ENCODE results near the gene KCND2. TPM values are rescaled to one million over a fixed set of nuclear protein-coding genes. Genes with fewer than 3 reads are reported as not detected.

The KCND2 gene
- polyA plus RNA-seq, 3 donors, result not detected

DNA sequence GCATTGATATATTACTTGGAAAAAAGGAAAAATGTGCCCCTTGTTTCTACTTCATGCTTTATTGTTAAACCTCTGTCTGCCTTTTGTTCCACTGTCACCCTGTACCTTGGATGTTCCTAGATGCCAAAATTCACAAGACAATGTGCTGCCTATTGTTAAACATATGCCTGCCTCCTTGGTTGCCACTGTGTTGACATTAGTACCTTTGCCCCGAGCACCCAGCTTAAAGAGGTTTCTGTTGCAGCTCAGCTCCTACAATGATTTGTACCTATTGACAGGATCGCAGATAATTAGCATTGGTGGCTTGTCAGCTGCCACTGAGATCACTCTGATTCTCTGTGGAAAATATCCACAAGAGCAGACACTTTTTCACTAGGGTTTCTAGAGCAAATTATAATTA is 188.0 kb downstream of the KCND2 start:
- Histone ChIP-seq H4K20me1 (ENCODE audit: insufficient read depth, low read length) (no peaks in the 10 kb centered on the region), H2AFZ (ENCODE audit: insufficient read depth, low read depth, low read length, poor library complexity, severe bottlenecking) (no peak overlapping the region), H3K4me3 (replicated peaks in 1 of 3; ENCODE audit: low read depth in 2 of 3, low read length in 3 of 3) (no peak overlapping the region), H3K4me1 (ENCODE audit: control insufficient read depth in 1 of 2, insufficient read depth in 2 of 2, low read length in 2 of 2) (no peaks in the 10 kb centered on the region), H3K9ac (ENCODE audit: insufficient read depth, low read length, poor library complexity, severe bottlenecking) (no peak overlapping the region), H3K36me3 (replicated peaks in 1 of 2; ENCODE audit: control insufficient read depth in 1 of 2, insufficient read depth in 2 of 2, low read length in 2 of 2) (no peaks in the 10 kb centered on the region), H3K79me2 (ENCODE audit: insufficient read depth, low read length) (no peaks in the 10 kb centered on the region), H3K27me3 (ENCODE audit: control insufficient read depth in 2 of 2, insufficient read depth in 2 of 2, low read length in 2 of 2) (no peaks in the 10 kb centered on the region), H3K27ac (ENCODE audit: low read depth in 1 of 2, low read length in 2 of 2) (no peak overlapping the region), H3K9me3 (replicated peaks in 1 of 2; ENCODE audit: control insufficient read depth in 1 of 2, insufficient read depth in 1 of 2, low read length in 2 of 2) (peaks cover 5 to 6% of the 10 kb centered on the region in 2 donors), H3K4me2 (replicated peaks; ENCODE audit: extremely low read depth, low read length, poor library complexity, severe bottlenecking) (no peak overlapping the region)
- Mint-ChIP-seq H3K27ac (no peak overlapping the region), H3K27me3 (ENCODE audit: low read depth in 3 of 3) (peaks cover 0 to 2% (median 0%) of the 10 kb centered on the region in 3 donors), H3K4me1 (no peaks in the 10 kb centered on the region), H3K4me3 (no peak overlapping the region), H3K9me3 (peaks cover 0 to 12% (median 3%) of the 10 kb centered on the region in 7 donors), H3K36me3 (no peaks in the 10 kb centered on the region)
- no peak for DNase-seq
- TF ChIP-seq, protein P1, sequence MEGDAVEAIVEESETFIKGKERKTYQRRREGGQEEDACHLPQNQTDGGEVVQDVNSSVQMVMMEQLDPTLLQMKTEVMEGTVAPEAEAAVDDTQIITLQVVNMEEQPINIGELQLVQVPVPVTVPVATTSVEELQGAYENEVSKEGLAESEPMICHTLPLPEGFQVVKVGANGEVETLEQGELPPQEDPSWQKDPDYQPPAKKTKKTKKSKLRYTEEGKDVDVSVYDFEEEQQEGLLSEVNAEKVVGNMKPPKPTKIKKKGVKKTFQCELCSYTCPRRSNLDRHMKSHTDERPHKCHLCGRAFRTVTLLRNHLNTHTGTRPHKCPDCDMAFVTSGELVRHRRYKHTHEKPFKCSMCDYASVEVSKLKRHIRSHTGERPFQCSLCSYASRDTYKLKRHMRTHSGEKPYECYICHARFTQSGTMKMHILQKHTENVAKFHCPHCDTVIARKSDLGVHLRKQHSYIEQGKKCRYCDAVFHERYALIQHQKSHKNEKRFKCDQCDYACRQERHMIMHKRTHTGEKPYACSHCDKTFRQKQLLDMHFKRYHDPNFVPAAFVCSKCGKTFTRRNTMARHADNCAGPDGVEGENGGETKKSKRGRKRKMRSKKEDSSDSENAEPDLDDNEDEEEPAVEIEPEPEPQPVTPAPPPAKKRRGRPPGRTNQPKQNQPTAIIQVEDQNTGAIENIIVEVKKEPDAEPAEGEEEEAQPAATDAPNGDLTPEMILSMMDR (IDR thresholded peaks at IDR 0.05), result no peak
- intact Hi-C loops (cut with micrococcal nuclease), result no loop called here
- WGBS (ENCODE audit: insufficient coverage), result 60% methylated on average over 2 of the region's 2 CpGs

- no CpG with 5 or more reads among the region's 2 CpGs for WGBS (ENCODE audit: insufficient coverage)
- Histone ChIP-seq H3K36me3 (replicated peaks in 1 of 2; ENCODE audit: control insufficient read depth in 1 of 2, insufficient read depth in 2 of 2, low read length in 2 of 2) (no peaks in the 10 kb centered on the region), H3K9ac (ENCODE audit: insufficient read depth, low read length, poor library complexity, severe bottlenecking) (no peak overlapping the region), H3K27ac (ENCODE audit: low read depth in 1 of 2, low read length in 2 of 2) (no peak overlapping the region), H3K9me3 (replicated peaks in 1 of 2; ENCODE audit: control insufficient read depth in 1 of 2, insufficient read depth in 1 of 2, low read length in 2 of 2) (no peaks in the 10 kb centered on the region), H3K79me2 (ENCODE audit: insufficient read depth, low read length) (no peaks in the 10 kb centered on the region), H3K27me3 (ENCODE audit: control insufficient read depth in 2 of 2, insufficient read depth in 2 of 2, low read length in 2 of 2) (no peaks in the 10 kb centered on the region), H4K20me1 (ENCODE audit: insufficient read depth, low read length) (no peaks in the 10 kb centered on the region), H3K4me2 (replicated peaks; ENCODE audit: extremely low read depth, low read length, poor library complexity, severe bottlenecking) (no peak overlapping the region), H2AFZ (ENCODE audit: insufficient read depth, low read depth, low read length, poor library complexity, severe bottlenecking) (no peak overlapping the region), H3K4me3 (replicated peaks in 1 of 3; ENCODE audit: low read depth in 2 of 3, low read length in 3 of 3) (no peak overlapping the region), H3K4me1 (ENCODE audit: control insufficient read depth in 1 of 2, insufficient read depth in 2 of 2, low read length in 2 of 2) (no peaks in the 10 kb centered on the region)
- TF ChIP-seq, protein P1 (IDR thresholded peaks at IDR 0.05), result no peak
- Mint-ChIP-seq H3K4me1 (no peaks in the 10 kb centered on the region), H3K4me3 (no peak overlapping the region), H3K36me3 (no peaks in the 10 kb centered on the region), H3K27ac (no peak overlapping the region), H3K27me3 (ENCODE audit: low read depth in 3 of 3) (no peaks in the 10 kb centered on the region), H3K9me3 (peaks cover 0 to 7% (median 2%) of the 10 kb centered on the region in 7 donors)
- DNase-seq, result no peak
- intact Hi-C loops (cut with micrococcal nuclease), result no loop called here
Measured at GRCh38 chr7:120462991-120463390, 190.0 kb downstream of the KCND2 start.

Data from CD14-positive monocyte (primary cell).